ENCODE results near the gene USH1G.

Gene USH1G

DNA sequence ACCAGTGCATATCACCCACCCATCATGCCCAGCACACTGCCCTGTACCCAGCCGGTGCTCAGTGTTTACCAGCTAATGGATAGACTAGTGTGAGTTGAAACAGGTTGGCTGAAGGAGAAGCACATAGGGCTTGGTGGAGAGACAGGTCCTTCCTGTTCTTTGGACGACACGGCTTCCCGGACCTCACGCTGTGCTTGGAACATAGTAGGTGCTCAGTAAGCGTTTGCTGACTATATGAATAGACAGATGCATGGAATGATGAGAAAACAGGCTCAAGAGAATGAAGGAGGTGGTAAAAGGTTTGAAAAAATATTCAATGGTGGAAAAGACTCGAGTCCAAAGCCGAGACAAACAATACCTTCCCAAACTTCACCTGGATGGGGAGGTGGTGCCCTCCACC lies 22.8 kb downstream of the USH1G start:
- no peak overlapping the region for H3K4me2 ChIP-seq (ENCODE audit: low read length)
- no peaks in the 10 kb centered on the region for H3K9me3 ChIP-seq (ENCODE audit: insufficient read depth, low read length)
- no peaks in the 10 kb centered on the region for H3K4me1 ChIP-seq (ENCODE audit: low read length)
- no peak overlapping the region for H3K27ac ChIP-seq (ENCODE audit: low read length)
- TF ChIP-seq, protein P1, sequence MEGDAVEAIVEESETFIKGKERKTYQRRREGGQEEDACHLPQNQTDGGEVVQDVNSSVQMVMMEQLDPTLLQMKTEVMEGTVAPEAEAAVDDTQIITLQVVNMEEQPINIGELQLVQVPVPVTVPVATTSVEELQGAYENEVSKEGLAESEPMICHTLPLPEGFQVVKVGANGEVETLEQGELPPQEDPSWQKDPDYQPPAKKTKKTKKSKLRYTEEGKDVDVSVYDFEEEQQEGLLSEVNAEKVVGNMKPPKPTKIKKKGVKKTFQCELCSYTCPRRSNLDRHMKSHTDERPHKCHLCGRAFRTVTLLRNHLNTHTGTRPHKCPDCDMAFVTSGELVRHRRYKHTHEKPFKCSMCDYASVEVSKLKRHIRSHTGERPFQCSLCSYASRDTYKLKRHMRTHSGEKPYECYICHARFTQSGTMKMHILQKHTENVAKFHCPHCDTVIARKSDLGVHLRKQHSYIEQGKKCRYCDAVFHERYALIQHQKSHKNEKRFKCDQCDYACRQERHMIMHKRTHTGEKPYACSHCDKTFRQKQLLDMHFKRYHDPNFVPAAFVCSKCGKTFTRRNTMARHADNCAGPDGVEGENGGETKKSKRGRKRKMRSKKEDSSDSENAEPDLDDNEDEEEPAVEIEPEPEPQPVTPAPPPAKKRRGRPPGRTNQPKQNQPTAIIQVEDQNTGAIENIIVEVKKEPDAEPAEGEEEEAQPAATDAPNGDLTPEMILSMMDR (IDR thresholded peaks at IDR 0.05; ENCODE audit: low read depth, low read length): no peak
- TF ChIP-seq EZH2phosphoT487 (IDR thresholded peaks at IDR 0.05; ENCODE audit: low read depth): no peak
- no peaks in the 10 kb centered on the region for H3K36me3 ChIP-seq (replicated peaks; ENCODE audit: low read depth, low read length)
- H4K20me1 ChIP-seq (ENCODE audit: insufficient read depth, low read length): no peaks in the 10 kb centered on the region
- H3K4me3 ChIP-seq (ENCODE audit: low read length): no peak overlapping the region
- no peaks in the 10 kb centered on the region for H3K79me2 ChIP-seq (ENCODE audit: low read length)
- no peak overlapping the region for H3K9ac ChIP-seq (ENCODE audit: low read length)
- no peak overlapping the region for H2AFZ ChIP-seq (ENCODE audit: low read depth, low read length)
- H3K27me3 ChIP-seq (ENCODE audit: low read depth, low read length): peaks cover 7% of the 10 kb centered on the region; the same call in 1 of the 2 replicates

DNA sequence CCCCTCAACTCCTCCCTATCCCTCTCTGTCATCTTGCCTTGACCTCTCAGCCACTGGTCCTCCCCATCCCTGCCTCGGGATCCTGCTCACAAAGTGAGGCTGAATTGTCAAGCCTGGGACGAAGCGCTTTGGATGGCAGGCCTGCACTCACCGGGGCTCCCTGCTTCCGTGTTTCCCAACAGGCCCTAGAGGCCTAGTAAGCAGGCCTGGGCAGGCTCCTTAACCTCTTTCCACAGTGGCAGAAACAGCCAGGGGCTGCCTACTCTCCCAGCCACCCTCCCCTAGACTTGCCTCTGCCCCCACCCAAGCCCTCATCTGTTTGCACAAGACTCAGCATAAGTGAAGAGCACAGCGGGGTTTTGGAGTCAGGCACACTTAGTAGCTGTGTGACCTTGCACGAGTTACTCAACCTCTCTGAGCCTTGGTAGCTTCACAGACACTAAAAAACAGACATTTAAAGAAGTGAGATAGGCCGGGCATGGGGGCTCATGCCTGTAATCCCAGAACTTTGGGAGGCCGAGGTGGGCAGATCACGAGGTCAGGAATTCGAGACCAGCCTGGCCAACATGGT lies 24.6 kb downstream of the USH1G start:
- no peak overlapping the region for H3K9ac ChIP-seq (ENCODE audit: low read length)
- TF ChIP-seq EZH2phosphoT487 (IDR thresholded peaks at IDR 0.05; ENCODE audit: low read depth): no peak
- TF ChIP-seq, protein P1 (IDR thresholded peaks at IDR 0.05; ENCODE audit: low read depth, low read length): no peak
- H3K4me1 ChIP-seq (ENCODE audit: low read length): no peaks in the 10 kb centered on the region
- H3K79me2 ChIP-seq (ENCODE audit: low read length): no peaks in the 10 kb centered on the region
- no peaks in the 10 kb centered on the region for H3K36me3 ChIP-seq (replicated peaks; ENCODE audit: low read depth, low read length)
- H3K4me3 ChIP-seq (ENCODE audit: low read length): no peak overlapping the region
- H3K27ac ChIP-seq (ENCODE audit: low read length): no peak overlapping the region
- peaks cover 7% of the 10 kb centered on the region; the same call in 1 of the 2 replicates for H3K27me3 ChIP-seq (ENCODE audit: low read depth, low read length)
- H3K4me2 ChIP-seq (ENCODE audit: low read length): no peak overlapping the region
- no peaks in the 10 kb centered on the region for H3K9me3 ChIP-seq (ENCODE audit: insufficient read depth, low read length)
- no peak overlapping the region for H2AFZ ChIP-seq (ENCODE audit: low read depth, low read length)
- no peaks in the 10 kb centered on the region for H4K20me1 ChIP-seq (ENCODE audit: insufficient read depth, low read length)

DNA sequence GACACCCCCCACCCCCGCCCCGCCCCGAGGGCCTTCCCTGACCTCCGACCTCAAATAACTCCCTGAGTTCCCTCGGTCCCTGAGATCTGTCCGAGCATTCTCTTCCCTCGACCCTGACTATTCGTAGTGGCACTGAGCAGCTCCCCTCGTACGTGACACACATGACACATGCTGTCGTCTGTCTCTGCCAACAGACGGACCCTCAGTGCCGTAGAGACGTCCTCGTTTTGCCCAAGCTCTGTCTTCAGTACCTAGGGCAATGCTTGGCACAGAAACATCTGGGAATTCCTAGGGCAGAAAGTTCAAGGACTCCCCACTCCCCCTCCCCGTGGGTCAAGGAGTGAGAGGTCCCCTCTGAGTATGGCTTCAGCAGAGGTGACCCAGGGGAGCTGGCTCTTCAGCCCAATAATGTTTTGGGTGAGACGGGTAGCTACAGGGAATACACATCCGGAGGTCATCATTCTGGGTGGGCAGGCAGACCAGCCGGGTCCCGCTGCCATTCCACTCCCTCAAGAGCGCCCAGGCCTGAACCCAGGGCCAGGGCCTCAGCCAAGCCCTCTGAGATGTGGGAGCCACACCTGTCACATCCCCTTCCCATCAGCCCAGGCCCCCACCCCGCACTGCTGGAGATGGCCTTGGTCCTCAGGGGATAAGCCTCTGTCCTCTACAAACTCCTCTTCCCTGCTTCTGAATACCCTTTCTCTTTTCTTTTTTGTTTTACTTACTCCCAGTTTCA lies 29.0 kb downstream of the USH1G start:
- Histone ChIP-seq H3K4me1 (ENCODE audit: low read length) (no peaks in the 10 kb centered on the region), H3K4me2 (ENCODE audit: low read length) (no peak overlapping the region), H2AFZ (ENCODE audit: low read depth, low read length) (no peak overlapping the region), H3K9ac (ENCODE audit: low read length) (no peak overlapping the region), H3K27me3 (ENCODE audit: low read depth, low read length) (peaks cover 7% of the 10 kb centered on the region; the same call in 1 of the 2 replicates), H3K27ac (ENCODE audit: low read length) (no peak overlapping the region), H4K20me1 (ENCODE audit: insufficient read depth, low read length) (no peaks in the 10 kb centered on the region), H3K9me3 (ENCODE audit: insufficient read depth, low read length) (no peaks in the 10 kb centered on the region), H3K4me3 (ENCODE audit: low read length) (no peak overlapping the region), H3K36me3 (replicated peaks; ENCODE audit: low read depth, low read length) (no peaks in the 10 kb centered on the region), H3K79me2 (ENCODE audit: low read length) (no peaks in the 10 kb centered on the region)
- TF ChIP-seq, protein P1 (IDR thresholded peaks at IDR 0.05; ENCODE audit: low read depth, low read length): no peak
- TF ChIP-seq EZH2phosphoT487 (IDR thresholded peaks at IDR 0.05; ENCODE audit: low read depth): no peak

DNA sequence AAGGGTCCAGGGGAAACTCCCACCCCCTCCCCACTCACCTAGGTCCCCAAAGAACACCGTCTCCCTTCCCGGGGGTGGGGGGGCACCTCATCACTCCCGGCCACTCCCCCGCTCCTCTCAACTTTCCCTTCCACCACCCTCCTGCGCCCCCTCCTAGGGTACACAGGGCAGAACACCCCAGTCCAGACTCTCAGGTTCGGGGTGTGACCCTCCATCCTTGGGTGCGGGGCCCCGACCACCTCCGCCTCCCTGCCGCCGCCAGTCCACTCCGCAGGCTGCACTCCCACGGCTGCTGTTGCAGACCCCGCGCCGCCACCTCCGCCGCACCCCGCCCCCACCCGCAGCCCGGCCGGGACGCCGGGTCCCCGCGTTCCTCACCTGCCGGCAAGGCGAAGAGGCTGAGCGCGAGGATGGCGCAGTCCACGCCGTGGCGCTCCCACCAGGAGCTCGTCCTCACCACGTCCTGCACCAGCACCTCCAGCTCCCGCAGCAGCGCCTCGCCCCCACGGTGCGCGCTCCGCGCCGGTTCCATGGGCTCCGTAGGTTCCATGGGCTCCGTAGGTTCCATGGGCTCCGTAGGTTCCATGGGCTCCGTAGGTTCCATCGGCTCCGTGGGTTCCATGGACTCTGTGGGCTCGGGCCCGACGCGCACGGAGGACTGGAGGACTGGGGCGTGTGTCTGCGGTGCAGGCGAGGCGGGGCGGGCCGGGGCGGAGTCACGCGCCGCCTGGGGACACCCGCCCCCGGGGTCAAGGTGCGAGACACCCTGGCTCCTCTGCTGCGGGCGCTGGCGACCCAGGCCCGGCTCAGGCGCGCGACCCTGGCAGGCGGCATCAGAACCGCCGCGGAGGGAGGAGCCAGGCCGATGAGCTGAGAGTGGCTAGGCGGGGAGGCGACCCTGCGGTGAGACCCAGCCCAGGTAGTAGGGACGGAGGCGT lies 29.8 kb downstream of the USH1G start, which contains the start of gene FADS6:
TSS of gene FADS6 (minus strand) at position 660 of the 938 bp plus-strand sequence. CDS start at position 622, 38 bp downstream.
- H3K4me3 ChIP-seq (ENCODE audit: low read length): no peak within 1 kb of the TSS
- H3K79me2 ChIP-seq (ENCODE audit: low read length): no peaks in the 10 kb centered on the region
- no peak within 1 kb of the TSS for H3K4me2 ChIP-seq (ENCODE audit: low read length)
- H3K27ac ChIP-seq (ENCODE audit: low read length): no peak within 1 kb of the TSS
- no peak within 1 kb of the TSS for H2AFZ ChIP-seq (ENCODE audit: low read depth, low read length)
- no peaks in the 10 kb centered on the region for H3K4me1 ChIP-seq (ENCODE audit: low read length)
- H4K20me1 ChIP-seq (ENCODE audit: insufficient read depth, low read length): no peaks in the 10 kb centered on the region
- no peak for TF ChIP-seq EZH2phosphoT487 (IDR thresholded peaks at IDR 0.05; ENCODE audit: low read depth)
- TF ChIP-seq, protein P1 (IDR thresholded peaks at IDR 0.05; ENCODE audit: low read depth, low read length): no peak
- H3K9ac ChIP-seq (ENCODE audit: low read length): no peak within 1 kb of the TSS
- H3K27me3 ChIP-seq (ENCODE audit: low read depth, low read length): peaks cover 7% of the 10 kb centered on the region; the same call in 1 of the 2 replicates
- H3K36me3 ChIP-seq (replicated peaks; ENCODE audit: low read depth, low read length): no peaks in the 10 kb centered on the region
- H3K9me3 ChIP-seq (ENCODE audit: insufficient read depth, low read length): no peaks in the 10 kb centered on the region
